ENCODE measurements around the gene EML1. TPM values are rescaled to one million over a fixed set of nuclear protein-coding genes. Genes with fewer than 3 reads are reported as not detected.

The EML1 gene
- total and polyA plus RNA-seq, 2 of the 13 experiments (the other 11 are each of a cell fraction or from before 2014, with no cell fraction given) = 0.59 to 1.7 TPM

DNA sequence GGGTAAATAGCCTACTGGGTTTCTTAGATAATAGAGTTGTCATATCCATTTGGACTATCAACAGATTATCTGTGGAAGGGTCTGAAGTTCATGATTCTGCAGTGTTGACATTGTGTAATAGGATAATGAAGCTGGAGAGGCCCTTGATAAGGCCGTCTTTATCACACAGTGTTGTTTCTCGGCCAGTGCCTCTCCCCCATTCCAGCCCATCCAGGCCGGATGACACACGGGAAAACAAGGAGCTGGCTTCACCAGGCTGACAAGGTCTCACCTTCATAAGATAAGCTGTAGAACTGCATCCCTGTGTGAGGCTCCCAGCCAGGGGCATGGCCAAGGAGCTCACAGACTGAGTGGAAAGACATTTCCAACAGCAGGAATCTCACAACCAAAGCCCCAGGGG is 8.7 kb upstream of the EML1 start (continued):
- TF ChIP-seq HDAC6 (IDR thresholded peaks at IDR 0.05; ENCODE audit: low read depth, low read length) (no peak), ZSCAN25 (CRISPR knock-in tag; IDR thresholded peaks at IDR 0.05) (no peak), ZNF335 (CRISPR knock-in tag; IDR thresholded peaks at IDR 0.05) (no peak), MYC (CRISPR knock-in tag; IDR thresholded peaks at IDR 0.05; ENCODE audit: borderline replicate concordance) (no peak), FOSL2 (CRISPR knock-in tag; IDR thresholded peaks at IDR 0.05) (peak; percentile 71), CREM (IDR thresholded peaks at IDR 0.05) (peak; percentile 52; the same call in 1 of the 2 replicates), CREM (CRISPR knock-in tag; IDR thresholded peaks at IDR 0.05) (no peak), ZNF563 (CRISPR knock-in tag; IDR thresholded peaks at IDR 0.05) (no peak), ZNF543 (CRISPR knock-in tag; IDR thresholded peaks at IDR 0.05) (no peak), SOX13 (IDR thresholded peaks at IDR 0.05) (peak; percentile 45; the same call in 1 of the 2 replicates), SOX13 (CRISPR knock-in tag; conservative IDR thresholded peaks at IDR 0.05 in 1 of 2, IDR thresholded peaks at IDR 0.05 in 1 of 2) (peak in 1 of 2 experiments; percentile 92; a peak in 2 of 4 replicates), MTF2 (CRISPR knock-in tag; IDR thresholded peaks at IDR 0.05; ENCODE audit: borderline replicate concordance) (no peak), ZFP82 (CRISPR knock-in tag; IDR thresholded peaks at IDR 0.05; ENCODE audit: borderline replicate concordance) (no peak), JDP2 (CRISPR knock-in tag; IDR thresholded peaks at IDR 0.05; ENCODE audit: borderline replicate concordance) (no peak), ZNF205 (CRISPR knock-in tag; IDR thresholded peaks at IDR 0.05) (no peak), ARNT2 (CRISPR knock-in tag; IDR thresholded peaks at IDR 0.05; ENCODE audit: low read depth) (no peak), SMARCC2 (IDR thresholded peaks at IDR 0.05) (no peak), DNMT3B (CRISPR knock-in tag; conservative IDR thresholded peaks at IDR 0.05) (no peak), HOMEZ (CRISPR knock-in tag; IDR thresholded peaks at IDR 0.05; ENCODE audit: low read depth) (0 out of 2 replicates have a peak, but pooled peaks have one; percentile 10), ZNF672 (CRISPR knock-in tag; IDR thresholded peaks at IDR 0.05) (no peak), TMF1 (CRISPR knock-in tag; IDR thresholded peaks at IDR 0.05; ENCODE audit: low read depth) (no peak), LCORL (IDR thresholded peaks at IDR 0.05) (no peak), LCORL (CRISPR knock-in tag; IDR thresholded peaks at IDR 0.05) (no peak), MLX (CRISPR knock-in tag; IDR thresholded peaks at IDR 0.05) (0 out of 2 replicates have a peak, but pooled peaks have one; percentile 62)
- TF ChIP-seq, protein P1, sequence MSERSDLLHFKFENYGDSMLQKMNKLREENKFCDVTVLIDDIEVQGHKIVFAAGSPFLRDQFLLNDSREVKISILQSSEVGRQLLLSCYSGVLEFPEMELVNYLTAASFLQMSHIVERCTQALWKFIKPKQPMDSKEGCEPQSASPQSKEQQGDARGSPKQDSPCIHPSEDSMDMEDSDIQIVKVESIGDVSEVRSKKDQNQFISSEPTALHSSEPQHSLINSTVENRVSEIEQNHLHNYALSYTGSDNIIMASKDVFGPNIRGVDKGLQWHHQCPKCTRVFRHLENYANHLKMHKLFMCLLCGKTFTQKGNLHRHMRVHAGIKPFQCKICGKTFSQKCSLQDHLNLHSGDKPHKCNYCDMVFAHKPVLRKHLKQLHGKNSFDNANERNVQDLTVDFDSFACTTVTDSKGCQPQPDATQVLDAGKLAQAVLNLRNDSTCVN (CRISPR knock-in tag; IDR thresholded peaks at IDR 0.05; ENCODE audit: borderline replicate concordance) = no peak
- TF ChIP-seq, protein P2, sequence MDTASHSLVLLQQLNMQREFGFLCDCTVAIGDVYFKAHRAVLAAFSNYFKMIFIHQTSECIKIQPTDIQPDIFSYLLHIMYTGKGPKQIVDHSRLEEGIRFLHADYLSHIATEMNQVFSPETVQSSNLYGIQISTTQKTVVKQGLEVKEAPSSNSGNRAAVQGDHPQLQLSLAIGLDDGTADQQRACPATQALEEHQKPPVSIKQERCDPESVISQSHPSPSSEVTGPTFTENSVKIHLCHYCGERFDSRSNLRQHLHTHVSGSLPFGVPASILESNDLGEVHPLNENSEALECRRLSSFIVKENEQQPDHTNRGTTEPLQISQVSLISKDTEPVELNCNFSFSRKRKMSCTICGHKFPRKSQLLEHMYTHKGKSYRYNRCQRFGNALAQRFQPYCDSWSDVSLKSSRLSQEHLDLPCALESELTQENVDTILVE (CRISPR knock-in tag; IDR thresholded peaks at IDR 0.05) = 0 out of 2 replicates have a peak, but pooled peaks have one; percentile 24
- TF ChIP-seq, protein P3, sequence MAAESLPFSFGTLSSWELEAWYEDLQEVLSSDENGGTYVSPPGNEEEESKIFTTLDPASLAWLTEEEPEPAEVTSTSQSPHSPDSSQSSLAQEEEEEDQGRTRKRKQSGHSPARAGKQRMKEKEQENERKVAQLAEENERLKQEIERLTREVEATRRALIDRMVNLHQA (CRISPR knock-in tag; IDR thresholded peaks at IDR 0.05) = no peak
